H9 (cell line): ENCODE data around the gene IGF1R. TPM values are rescaled to one million over a fixed set of nuclear protein-coding genes. Genes with fewer than 3 reads are reported as not detected.

ENCODE experiments used
- DNase-seq: peaks from one replicate; pipeline ENCODE4 v3.0.0-alpha.2; 2017
- H2AFZ ChIP-seq: one replicate; pipeline ENCODE4 v1.6.1; 2013; ENCODE audit warnings: mild to moderate bottlenecking, low read length, control low read depth, moderate library complexity
- H2AK5ac ChIP-seq: 2 replicates; pipeline ENCODE4 v1.6.1; 2013; ENCODE audit warnings: low read length, control low read depth, mixed read lengths; ENCODE audit not compliant: insufficient read length
- H2BK120ac ChIP-seq: one replicate; pipeline ENCODE4 v1.6.1; 2013; ENCODE audit warnings: low read depth, mild to moderate bottlenecking, low read length, control low read depth, inconsistent platforms; ENCODE audit not compliant: poor library complexity, severe bottlenecking
- H2BK12ac ChIP-seq: 2 replicates; pipeline ENCODE4 v1.6.1; 2013; ENCODE audit warnings: low read length, control low read depth, mixed read lengths, low read depth; ENCODE audit not compliant: insufficient read length
- H2BK15ac ChIP-seq: 2 replicates; pipeline ENCODE4 v1.6.1; 2013; ENCODE audit warnings: low read depth, low read length, control low read depth
- H2BK20ac ChIP-seq: one replicate; pipeline ENCODE4 v1.6.1; 2013; ENCODE audit warnings: low read depth, mild to moderate bottlenecking, low read length, control low read depth, inconsistent platforms; ENCODE audit not compliant: poor library complexity, severe bottlenecking
- H2BK5ac ChIP-seq: 2 replicates; pipeline ENCODE4 v1.6.1; 2013; ENCODE audit warnings: low read length, control low read depth, mixed read lengths; ENCODE audit not compliant: insufficient read length
- H3K14ac ChIP-seq: 2 replicates; pipeline ENCODE4 v1.6.1; 2013; ENCODE audit warnings: low read length, control low read depth; ENCODE audit not compliant: insufficient read depth
- H3K18ac ChIP-seq: 2 replicates; pipeline ENCODE4 v1.6.1; 2013; ENCODE audit warnings: low read depth, mild to moderate bottlenecking, mixed read lengths, low read length, control low read depth; ENCODE audit not compliant: insufficient read length
- H3K23ac ChIP-seq: 2 replicates; pipeline ENCODE4 v1.6.1; 2013; ENCODE audit warnings: low read length, control low read depth, mixed read lengths, low read depth; ENCODE audit not compliant: insufficient read length
- H3K23me2 ChIP-seq: 2 replicates; pipeline ENCODE4 v1.6.1; 2013; ENCODE audit warnings: low read depth, mild to moderate bottlenecking, mixed read lengths, low read length, control low read depth; ENCODE audit not compliant: insufficient read length, poor library complexity, severe bottlenecking
- H3K27ac ChIP-seq: 2 replicates; pipeline ENCODE4 v1.5.1; 2013; ENCODE audit warnings: low read length, control low read depth, mixed read lengths, low read depth; ENCODE audit not compliant: insufficient read length
- H3K27me3 ChIP-seq: 2 replicates; pipeline ENCODE4 v1.6.1; 2013; ENCODE audit warnings: low read length, control low read depth, inconsistent platforms; ENCODE audit not compliant: insufficient read depth
- H3K4ac ChIP-seq: 2 replicates; pipeline ENCODE4 v1.6.1; 2013; ENCODE audit warnings: low read depth, mild to moderate bottlenecking, control low read depth, inconsistent platforms, low read length, moderate library complexity
- H3K4me1 ChIP-seq: 2 replicates; pipeline ENCODE4 v1.6.1; 2013; ENCODE audit warnings: low read length, control low read depth, inconsistent platforms; ENCODE audit not compliant: insufficient read depth
- H3K4me2 ChIP-seq: 2 replicates; pipeline ENCODE4 v1.6.1; 2013; ENCODE audit warnings: low read length, control low read depth, mixed read lengths; ENCODE audit not compliant: insufficient read length, insufficient read depth
- H3K56ac ChIP-seq: 2 replicates; pipeline ENCODE4 v1.6.1; 2013; ENCODE audit warnings: low read depth, mild to moderate bottlenecking, mixed read lengths, low read length, control low read depth; ENCODE audit not compliant: insufficient read length
- H3K79me1 ChIP-seq: 2 replicates; pipeline ENCODE4 v1.6.1; 2013; ENCODE audit warnings: low read depth, mild to moderate bottlenecking, moderate library complexity, low read length, control low read depth, inconsistent platforms; ENCODE audit not compliant: insufficient read depth, poor library complexity, severe bottlenecking
- H3K79me2 ChIP-seq: 2 replicates; pipeline ENCODE4 v1.6.1; 2013; ENCODE audit warnings: low read length, control low read depth, inconsistent platforms; ENCODE audit not compliant: insufficient read depth
- H3K9ac ChIP-seq: 2 replicates; pipeline ENCODE4 v1.6.1; 2013; ENCODE audit warnings: low read length, control low read depth, mixed read lengths; ENCODE audit not compliant: insufficient read length; ENCODE audit errors: extremely low read depth
- H3K9me3 ChIP-seq: one replicate; pipeline ENCODE4 v1.6.1; 2013; ENCODE audit warnings: low read depth, low read length, inconsistent platforms; ENCODE audit not compliant: control insufficient read depth
- H3T11ph ChIP-seq: one replicate; pipeline ENCODE4 v1.6.1; 2013; ENCODE audit warnings: mild to moderate bottlenecking, low read length, control low read depth, inconsistent platforms
- H4K20me1 ChIP-seq: one replicate; pipeline ENCODE4 v1.6.1; 2013; ENCODE audit not compliant: control insufficient read depth, insufficient read length, insufficient read depth
- H4K5ac ChIP-seq: 2 replicates; pipeline ENCODE4 v1.6.1; 2013; ENCODE audit warnings: low read depth, mild to moderate bottlenecking, mixed read lengths, low read length, control low read depth; ENCODE audit not compliant: insufficient read length
- H4K8ac ChIP-seq: replicated peaks from 2 replicates; pipeline ENCODE4 v1.6.1; 2013; ENCODE audit warnings: low read length, control low read depth, mixed read lengths, low read depth; ENCODE audit not compliant: insufficient read length
- H4K91ac ChIP-seq: 2 replicates; pipeline ENCODE4 v1.6.1; 2013; ENCODE audit warnings: low read depth, mild to moderate bottlenecking, moderate library complexity, mixed read lengths, low read length, control low read depth; ENCODE audit not compliant: insufficient read length
- H3K27ac Mint-ChIP-seq, 3 experiments: 2 replicates in 2 of 3; 3 replicates in 1 of 3; pipeline ENCODE4 v1.8.0; 2020 to 2021; ENCODE audit warnings: mixed read lengths in 3 of 3, mild to moderate bottlenecking in 1 of 3, moderate library complexity in 1 of 3
- H3K27me3 Mint-ChIP-seq: 2 replicates; pipeline ENCODE4 v1.8.0; 2021; ENCODE audit warnings: low read depth, mild to moderate bottlenecking, moderate library complexity, mixed read lengths
- H3K36me3 Mint-ChIP-seq, 3 experiments: 2 replicates in 2 of 3; 3 replicates in 1 of 3; pipeline ENCODE4 v1.8.0; 2020 to 2021; ENCODE audit warnings: low read depth in 3 of 3, mixed read lengths in 3 of 3; ENCODE audit not compliant: insufficient read depth in 1 of 3
- H3K4me1 Mint-ChIP-seq, 2 experiments: 2 replicates each; pipeline ENCODE4 v1.8.0; 2020; ENCODE audit warnings: mixed read lengths in 2 of 2
- H3K4me3 Mint-ChIP-seq, 2 experiments: 2 replicates in 1 of 2; 3 replicates in 1 of 2; pipeline ENCODE4 v1.8.0; 2020 to 2021; ENCODE audit warnings: mild to moderate bottlenecking in 2 of 2, mixed read lengths in 2 of 2, moderate library complexity in 1 of 2
- H3K9me3 Mint-ChIP-seq, 2 experiments: 2 replicates in 1 of 2; 3 replicates in 1 of 2; pipeline ENCODE4 v1.8.0; 2020; ENCODE audit warnings: mild to moderate bottlenecking in 2 of 2, mixed read lengths in 2 of 2, moderate library complexity in 1 of 2
- CTCF ChIP-seq: fragments of 200-600 bp; sonication (generic); conservative IDR thresholded peaks from 3 replicates; pipeline ENCODE4 v1.8.0; 2021; ENCODE audit warnings: antibody characterized with exemption, mild to moderate bottlenecking
- WGBS: extraction: QIAGEN DNeasy Blood & Tissue Kit; methylation state at CpG from one replicate; pipeline ENCODE4 v1.1.7; 2013; ENCODE audit warnings: missing lambda C conversion rate, low lambda C conversion rate, mixed read lengths; ENCODE audit not compliant: insufficient read length; ENCODE audit errors: extremely low coverage; 5-methylcytosine and 5-hydroxymethylcytosine counted together
- total RNA-seq: library from RNA; stranded (reverse); gene quantifications from 2 replicates; pipeline ENCODE4 v1.2.1, GENCODE V29; 2021

Gene IGF1R
- total RNA-seq, 1 experiment from 2014 or later = 70.0 TPM

GRCh38 chr15:98937413-98938104, 289.2 kb downstream of the IGF1R start:
- WGBS = no CpG with 5 or more reads among the region's 7 CpGs
- Histone ChIP-seq H3K23me2 (no peaks in the 10 kb centered on the region), H3K79me2 (no peaks in the 10 kb centered on the region), H3T11ph (no peak overlapping the region), H3K4ac (no peak overlapping the region), H4K91ac (no peak overlapping the region), H3K9me3 (no peaks in the 10 kb centered on the region), H2BK12ac (no peak overlapping the region), H4K8ac (no peak overlapping the region), H3K27ac (no peak overlapping the region), H2BK120ac (no peak overlapping the region), H3K4me1 (no peaks in the 10 kb centered on the region), H3K79me1 (no peaks in the 10 kb centered on the region), H3K56ac (no peak overlapping the region), H2BK5ac (no peak overlapping the region), H4K20me1 (no peaks in the 10 kb centered on the region), H3K23ac (no peak overlapping the region), H2AFZ (no peak overlapping the region), H2BK15ac (no peak overlapping the region), H3K14ac (no peak overlapping the region), H3K9ac (no peak overlapping the region), H3K4me2 (no peak overlapping the region), H3K27me3 (no peaks in the 10 kb centered on the region), H2BK20ac (no peak overlapping the region), H4K5ac (no peak overlapping the region), H2AK5ac (no peak overlapping the region), H3K18ac (no peak overlapping the region)
- Mint-ChIP-seq H3K27me3 (no peaks in the 10 kb centered on the region), H3K9me3 (no peaks in the 10 kb centered on the region), H3K36me3 (peaks cover 21 to 93% (median 85%) of the 10 kb centered on the region in 3 experiments; a peak in 6 of 7 replicates), H3K4me1 (peaks cover 5% of the 10 kb centered on the region in 2 experiments; a peak in 1 of 4 replicates), H3K4me3 (no peak overlapping the region), H3K27ac (no peak overlapping the region)
- no peak for TF ChIP-seq CTCF
- DNase-seq = no peak
